K562 (cell line): Measurements from ENCODE around the gene SPATA3. TPM values are rescaled to one million over a fixed set of nuclear protein-coding genes. Genes with fewer than 3 reads are reported as not detected.
"Not testable (repeated sequence)": the region's sequence is repeated elsewhere in the genome, so short reads cannot be mapped to it uniquely, and the experiment has no call there.

ENCODE experiments used
- ATAC-seq: fragments of 200-7000 bp; cut with Tn5 transposase; 3 replicates; pipeline ENCODE4 v1.9.1; 2020; ENCODE audit warnings: moderate library complexity
- BruUV-seq: library from RNA; stranded (reverse); fragments of 400-500 nt; replicated peaks from 2 replicates; lab custom pipeline; 2021; lab: Mats Ljungman, UMichigan
- CTCF ChIA-PET: fragments of 300-600 bp; formaldehyde crosslinking; extraction: SDS; loops from one replicate; lab custom pipeline; 2021; ENCODE audit warnings: low intra/inter-chr PET ratio; lab: Yijun Ruan, JAX
- POLR2A ChIA-PET: fragments of 300-600, 350-650 bp; sonication (Branson Sonifier 250); formaldehyde crosslinking; extraction: SDS; loops from one replicate; lab custom pipeline; 2021; ENCODE audit warnings: antibody characterized with exemption, inconsistent platforms; lab: Yijun Ruan, JAX
- DNase-seq, 4 experiments: peaks; one replicate each; pipeline versions ENCODE4 v3.0.0 to v3.0.0-alpha.2; 2011 to 2018; ENCODE audit warnings: low spot score in 3 of 4, mixed read lengths in 3 of 4; ENCODE audit errors: extremely low read depth in 1 of 4
- FAIRE-seq: peaks from 2 replicates; lab custom pipeline; 2011; peaks lifted over from hg19 to GRCh38; lab: Jason Lieb, UNC
- H2AFZ ChIP-seq: 2 replicates; pipeline ENCODE4 v1.6.0; 2011; ENCODE audit warnings: low read depth, low read length, control low read depth, inconsistent platforms
- H3K27ac ChIP-seq: fragments of 200-600 bp; 3 replicates; pipeline ENCODE4 v1.8.0; 2011; ENCODE audit warnings: low read depth, mild to moderate bottlenecking, control low read depth, inconsistent platforms, low read length, moderate library complexity, mixed read lengths; ENCODE audit errors: extremely low read depth
- H3K27me3 ChIP-seq, 2 experiments: fragments of 300-600 bp in 1 of 2; 2 replicates in 1 of 2; 3 replicates in 1 of 2; pipeline versions ENCODE4 v1.6.0 to v1.8.0; 2011; ENCODE audit warnings: inconsistent platforms in 2 of 2, low read length in 2 of 2, mild to moderate bottlenecking in 1 of 2, mixed read lengths in 1 of 2, moderate library complexity in 1 of 2; ENCODE audit not compliant: control insufficient read depth in 2 of 2, insufficient read depth in 2 of 2
- H3K36me3 ChIP-seq: fragments of 300-600 bp; 3 replicates; pipeline ENCODE4 v1.8.0; 2011; ENCODE audit warnings: mild to moderate bottlenecking, low read length, inconsistent platforms; ENCODE audit not compliant: control insufficient read depth, insufficient read depth
- H3K4me1 ChIP-seq, 2 experiments: fragments of 200-600 bp in 1 of 2; replicated peaks in 1 of 2; 2 replicates in 1 of 2; 3 replicates in 1 of 2; pipeline versions ENCODE4 v1.5.1 to v1.8.0; 2011; ENCODE audit warnings: inconsistent platforms in 2 of 2, low read length in 2 of 2, mild to moderate bottlenecking in 1 of 2, mixed read lengths in 1 of 2, moderate library complexity in 1 of 2; ENCODE audit not compliant: control insufficient read depth in 2 of 2, insufficient read depth in 2 of 2
- H3K4me2 ChIP-seq: 2 replicates; pipeline ENCODE4 v1.6.1; 2011; ENCODE audit warnings: low read length, control low read depth, inconsistent platforms, mixed read lengths; ENCODE audit not compliant: insufficient read depth
- H3K4me3 ChIP-seq: fragments of 200-600 bp; sonication (generic), shearing (Covaris generic); 2 replicates; pipeline ENCODE4 v1.5.1; 2016; ENCODE audit warnings: control low read depth, inconsistent platforms
- H3K79me2 ChIP-seq: fragments of 200-600 bp; 3 replicates; pipeline ENCODE4 v1.8.0; 2011; ENCODE audit warnings: low read length, inconsistent platforms; ENCODE audit not compliant: control insufficient read depth, insufficient read depth
- H3K9ac ChIP-seq, 2 experiments: 2 replicates each; pipeline versions ENCODE4 v1.6.0 to v1.6.1; 2011; ENCODE audit warnings: low read depth in 2 of 2, low read length in 2 of 2, control low read depth in 1 of 2, inconsistent platforms in 1 of 2, mild to moderate bottlenecking in 1 of 2, mixed read lengths in 1 of 2; ENCODE audit not compliant: insufficient read depth in 1 of 2
- H3K9me1 ChIP-seq: one replicate; pipeline ENCODE4 v1.6.0; 2011; ENCODE audit warnings: inconsistent platforms, mild to moderate bottlenecking, low read length, moderate library complexity; ENCODE audit not compliant: control insufficient read depth, insufficient read depth
- H3K9me3 ChIP-seq: replicated peaks from 2 replicates; pipeline ENCODE4 v1.5.1; 2011; ENCODE audit warnings: low read depth, low read length, inconsistent platforms; ENCODE audit not compliant: control insufficient read depth, insufficient read depth
- H4K20me1 ChIP-seq: replicated peaks from 2 replicates; pipeline ENCODE4 v1.6.1; 2011; ENCODE audit warnings: low read length, inconsistent platforms, mixed read lengths; ENCODE audit not compliant: control insufficient read depth, insufficient read depth
- BCL6 ChIP-seq: fragments of 250-450 bp; sonication (Bioruptor Pico); IDR thresholded peaks from 2 replicates; pipeline ENCODE4 v1.4.0; 2020
- MAZ ChIP-seq, 2 experiments: fragments of 450-650 bp in 1 of 2; sonication (generic) in 1 of 2; formaldehyde crosslinking; IDR thresholded peaks in 1 of 2; conservative IDR thresholded peaks in 1 of 2; 2 replicates each; pipeline versions ENCODE4 v1.4.0 to v1.5.0; 2020; ENCODE audit warnings: mild to moderate bottlenecking in 1 of 2, missing genetic modification reagents in 1 of 2
- RFX7 ChIP-seq: fragments of 250-450 bp; sonication (Bioruptor Pico); IDR thresholded peaks from 2 replicates; pipeline ENCODE4 v1.5.1; 2021; ENCODE audit warnings: mild to moderate bottlenecking
- TAF9B ChIP-seq: fragments of 450-650 bp; IDR thresholded peaks from 2 replicates; pipeline ENCODE4 v1.6.1; 2018; ENCODE audit warnings: mild to moderate bottlenecking; ENCODE audit not compliant: partially characterized antibody
- ZNF184 ChIP-seq: sonication (generic); formaldehyde crosslinking; IDR thresholded peaks from 2 replicates; pipeline ENCODE4 v1.5.0; 2020; ENCODE audit warnings: missing genetic modification reagents
- ZNF445 ChIP-seq: fragments of 250-450 bp; sonication (Bioruptor Pico); IDR thresholded peaks from 2 replicates; pipeline ENCODE4 v1.4.0; 2020; ENCODE audit warnings: low read depth, mild to moderate bottlenecking, moderate library complexity
- ZNF77 ChIP-seq: fragments of 250-450 bp; sonication (Bioruptor Pico); IDR thresholded peaks from 2 replicates; pipeline ENCODE4 v1.5.0; 2020
- in situ Hi-C: fragments of 300-500 bp; cut with MboI; formaldehyde crosslinking; loops from 4 replicates; pipeline ENCODE4 v1.15.0; 2018; ENCODE audit warnings: inconsistent platforms, mixed read lengths
- intact Hi-C: fragments of 100-400 bp; cut with micrococcal nuclease; formaldehyde crosslinking; loops from 2 replicates; pipeline ENCODE4 v1.14.2; 2022
- polyA plus RNA-seq, 8 experiments: library from polyadenylated mRNA; depleted of rRNA in 4 of 8; stranded (reverse) in 5 of 8; unstranded in 3 of 8; fragments of >200 nt; fragmentation: Nextera tagmentation in 2 of 8; fragmentation: Illumina TruSeq in 1 of 8; extraction: Ambion mirVana in 2 of 8; extraction: Trizol in 1 of 8; gene quantifications; 2 replicates each; pipeline versions ENCODE4 v1.2.1 to v1.2.3, GENCODE V29; 2011 to 2014; ENCODE audit warnings: inconsistent platforms in 1 of 8, missing spikeins in 1 of 8
- total RNA-seq, 7 experiments: library from RNA; depleted of rRNA in 6 of 7; stranded (reverse); fragments of >200 nt in 6 of 7; fragmentation: Illumina TruSeq in 2 of 7; extraction: Trizol in 2 of 7; gene quantifications; 2 replicates each; pipeline versions ENCODE4 v1.2.1 to v1.2.3, GENCODE V29; 2011 to 2021; ENCODE audit warnings: low replicate concordance in 1 of 7

SPATA3 gene
- total and polyA plus RNA-seq, 9 of the 15 experiments (the other 6 are each of a cell fraction or from before 2014, with no cell fraction given): not detected

DNA sequence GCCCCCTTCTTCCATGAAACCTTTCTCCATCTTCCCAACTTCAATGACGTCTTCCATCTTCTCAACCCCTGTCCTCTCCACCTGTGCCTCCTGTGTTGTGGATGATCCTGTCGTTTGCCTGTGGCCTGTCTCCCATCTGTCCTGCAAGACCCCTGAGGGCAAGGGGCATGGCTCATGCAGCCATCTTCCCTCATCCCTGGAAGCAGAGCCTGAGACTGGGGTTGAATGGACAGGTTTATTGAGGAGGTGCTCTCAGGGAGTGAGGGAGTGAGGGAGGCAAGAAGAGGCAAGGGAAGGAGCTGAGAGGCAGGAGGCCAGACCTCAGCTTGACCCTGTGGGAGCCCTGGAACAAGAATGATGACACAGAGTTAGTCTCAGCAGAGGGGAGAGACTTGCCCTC is 7.3 kb downstream of the SPATA3 start (continued):
- TF ChIP-seq BCL6 (CRISPR knock-in tag): no peak
- no peak for TF ChIP-seq TAF9B
- no peak for TF ChIP-seq ZNF445
- no peak for TF ChIP-seq MAZ (CRISPR knock-in tag; conservative IDR thresholded peaks at IDR 0.05 in 1 of 2, IDR thresholded peaks at IDR 0.05 in 1 of 2)
- no peak for TF ChIP-seq ZNF184 (CRISPR knock-in tag)
- no peak for TF ChIP-seq ZNF77
- TF ChIP-seq RFX7 (CRISPR knock-in tag): no peak
- TF ChIP-seq, all 486 proteins: peak for 0

DNA sequence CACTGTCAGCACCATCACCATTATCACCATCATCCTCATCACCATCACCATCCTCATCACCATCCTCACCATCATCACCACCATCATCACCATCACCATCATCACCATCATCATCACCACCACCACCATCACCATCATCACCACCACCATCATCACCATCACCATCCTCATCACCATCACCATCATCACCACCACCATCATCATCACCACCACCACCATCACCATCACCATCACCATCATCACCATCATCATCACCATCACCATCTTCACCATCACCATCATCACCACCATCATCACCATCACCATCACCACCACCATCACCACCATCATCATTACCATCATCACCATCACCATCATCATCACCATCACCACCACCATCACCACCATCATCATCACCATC is 9.0 kb downstream of the SPATA3 start:
- H3K4me3 ChIP-seq, H2AFZ ChIP-seq, H3K9me3 ChIP-seq, H4K20me1 ChIP-seq, POLR2A ChIA-PET, H3K79me2 ChIP-seq, in situ Hi-C loops, DNase-seq, intact Hi-C loops, H3K27ac ChIP-seq, H3K36me3 ChIP-seq, CTCF ChIA-PET, BruUV-seq, H3K9ac ChIP-seq, FAIRE-seq, H3K4me2 ChIP-seq, H3K9me1 ChIP-seq, H3K4me1 ChIP-seq, ATAC-seq: not testable (repeated sequence)
- peaks cover 8 to 52% of the 10 kb centered on the region in 2 experiments; a peak in 3 of 5 replicates for H3K27me3 ChIP-seq
